ENCODE data around the gene GABRG3. TPM values are rescaled to one million over a fixed set of nuclear protein-coding genes. Genes with fewer than 3 reads are reported as not detected.

The GABRG3 gene
- total RNA-seq, 1 experiment from 2014 or later: 0.15 TPM

DNA sequence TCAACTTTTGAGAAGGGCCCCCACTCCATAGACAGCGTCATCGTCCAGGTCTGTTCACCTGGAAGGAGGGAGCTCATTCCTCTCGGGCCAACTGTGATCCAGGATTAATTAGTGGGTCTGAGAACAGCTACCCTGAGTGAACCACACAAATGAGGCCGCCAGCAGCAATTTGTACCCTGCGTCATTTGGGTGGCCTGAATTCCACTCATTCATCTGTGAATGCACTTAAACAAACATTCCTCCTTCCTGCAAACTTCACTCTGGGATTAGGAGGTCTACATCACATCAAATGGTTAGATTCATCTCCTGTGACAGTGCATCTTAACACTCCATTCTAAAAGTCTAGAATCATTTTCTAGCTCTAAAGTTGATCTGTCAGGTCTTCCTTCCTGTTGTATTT, 201.8 kb downstream of the GABRG3 start:
- no CpG with 5 or more reads among the region's 5 CpGs for WGBS (ENCODE audit: extremely low coverage, insufficient read length, low lambda C conversion rate)
- no peaks in the 10 kb centered on the region for H3K23me2 ChIP-seq (ENCODE audit: insufficient read length, low read depth, low read length, poor library complexity, severe bottlenecking)
- peaks cover 14 to 18% (median 15%) of the 10 kb centered on the region in 3 experiments for H3K36me3 Mint-ChIP-seq (ENCODE audit: insufficient read depth in 1 of 3, low read depth in 3 of 3)
- peaks cover 15 to 19% of the 10 kb centered on the region in 2 experiments for H3K9me3 Mint-ChIP-seq
- H3K4me1 ChIP-seq (ENCODE audit: insufficient read depth, low read length): peaks cover 2% of the 10 kb centered on the region; the same call in 1 of the 2 replicates
- peaks cover 35 to 37% of the 10 kb centered on the region in 2 experiments for H3K4me1 Mint-ChIP-seq
- H3K56ac ChIP-seq (ENCODE audit: insufficient read length, low read depth, low read length): no peak overlapping the region
- H3K27me3 ChIP-seq (ENCODE audit: insufficient read depth, low read length): no peaks in the 10 kb centered on the region
- H3K9me3 ChIP-seq (ENCODE audit: control insufficient read depth, low read depth, low read length): peaks cover 16% of the 10 kb centered on the region
- no peaks in the 10 kb centered on the region for H3K79me2 ChIP-seq (ENCODE audit: insufficient read depth, low read length)
- no peak overlapping the region for H2AK5ac ChIP-seq (ENCODE audit: insufficient read length, low read length)
- no peak overlapping the region for H3K4me3 Mint-ChIP-seq
- no peak overlapping the region for H3K27ac ChIP-seq (ENCODE audit: insufficient read length, low read depth, low read length)
- H4K8ac ChIP-seq (replicated peaks; ENCODE audit: insufficient read length, low read depth, low read length): no peak overlapping the region
- no peak overlapping the region for H4K5ac ChIP-seq (ENCODE audit: insufficient read length, low read depth, low read length)
- H3T11ph ChIP-seq (ENCODE audit: low read length): no peak overlapping the region
- no peak overlapping the region for H2BK20ac ChIP-seq (ENCODE audit: low read depth, low read length, poor library complexity, severe bottlenecking)
- no peak overlapping the region for H2BK12ac ChIP-seq (ENCODE audit: insufficient read length, low read depth, low read length)
- H3K27me3 Mint-ChIP-seq (ENCODE audit: low read depth): peaks cover 5% of the 10 kb centered on the region; the same call in 1 of the 2 replicates
- no peak overlapping the region for H3K4me2 ChIP-seq (ENCODE audit: insufficient read depth, insufficient read length, low read length)
- H2BK5ac ChIP-seq (ENCODE audit: insufficient read length, low read length): no peak overlapping the region
- H3K23ac ChIP-seq (ENCODE audit: insufficient read length, low read depth, low read length): no peak overlapping the region
- no peak overlapping the region for H4K91ac ChIP-seq (ENCODE audit: insufficient read length, low read depth, low read length)
- H4K20me1 ChIP-seq (ENCODE audit: control insufficient read depth, insufficient read depth, insufficient read length): no peaks in the 10 kb centered on the region
- no peak overlapping the region for H2BK120ac ChIP-seq (ENCODE audit: low read depth, low read length, poor library complexity, severe bottlenecking)
- TF ChIP-seq, protein P1, sequence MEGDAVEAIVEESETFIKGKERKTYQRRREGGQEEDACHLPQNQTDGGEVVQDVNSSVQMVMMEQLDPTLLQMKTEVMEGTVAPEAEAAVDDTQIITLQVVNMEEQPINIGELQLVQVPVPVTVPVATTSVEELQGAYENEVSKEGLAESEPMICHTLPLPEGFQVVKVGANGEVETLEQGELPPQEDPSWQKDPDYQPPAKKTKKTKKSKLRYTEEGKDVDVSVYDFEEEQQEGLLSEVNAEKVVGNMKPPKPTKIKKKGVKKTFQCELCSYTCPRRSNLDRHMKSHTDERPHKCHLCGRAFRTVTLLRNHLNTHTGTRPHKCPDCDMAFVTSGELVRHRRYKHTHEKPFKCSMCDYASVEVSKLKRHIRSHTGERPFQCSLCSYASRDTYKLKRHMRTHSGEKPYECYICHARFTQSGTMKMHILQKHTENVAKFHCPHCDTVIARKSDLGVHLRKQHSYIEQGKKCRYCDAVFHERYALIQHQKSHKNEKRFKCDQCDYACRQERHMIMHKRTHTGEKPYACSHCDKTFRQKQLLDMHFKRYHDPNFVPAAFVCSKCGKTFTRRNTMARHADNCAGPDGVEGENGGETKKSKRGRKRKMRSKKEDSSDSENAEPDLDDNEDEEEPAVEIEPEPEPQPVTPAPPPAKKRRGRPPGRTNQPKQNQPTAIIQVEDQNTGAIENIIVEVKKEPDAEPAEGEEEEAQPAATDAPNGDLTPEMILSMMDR (conservative IDR thresholded peaks at IDR 0.05): no peak
- no peak overlapping the region for H2BK15ac ChIP-seq (ENCODE audit: low read depth, low read length)
- no peaks in the 10 kb centered on the region for H3K79me1 ChIP-seq (ENCODE audit: insufficient read depth, low read depth, low read length, poor library complexity, severe bottlenecking)
- no peak overlapping the region for H2AFZ ChIP-seq (ENCODE audit: low read length)
- no peak overlapping the region for H3K27ac Mint-ChIP-seq
- no peak overlapping the region for H3K14ac ChIP-seq (ENCODE audit: insufficient read depth, low read length)
- no peak overlapping the region for H3K18ac ChIP-seq (ENCODE audit: insufficient read length, low read depth, low read length)
- no peak overlapping the region for H3K9ac ChIP-seq (ENCODE audit: extremely low read depth, insufficient read length, low read length)
- no peak overlapping the region for H3K4ac ChIP-seq (ENCODE audit: low read depth, low read length)
- DNase-seq: no peak
